TTC549 (cell line): ENCODE data around the gene TMCO1.
A peak's percentile ranks its signal among the peaks of the same experiment; 100 is the strongest.
"Not testable (repeated sequence)": the region's sequence is repeated elsewhere in the genome, so short reads cannot be mapped to it uniquely, and the experiment has no call there.

Experiments used
- FAIRE-seq: peaks from 2 replicates; lab custom pipeline; 2012; peaks lifted over from hg19 to GRCh38; lab: Jason Lieb, UNC

The TMCO1 gene, protein sequence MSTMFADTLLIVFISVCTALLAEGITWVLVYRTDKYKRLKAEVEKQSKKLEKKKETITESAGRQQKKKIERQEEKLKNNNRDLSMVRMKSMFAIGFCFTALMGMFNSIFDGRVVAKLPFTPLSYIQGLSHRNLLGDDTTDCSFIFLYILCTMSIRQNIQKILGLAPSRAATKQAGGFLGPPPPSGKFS

DNA sequence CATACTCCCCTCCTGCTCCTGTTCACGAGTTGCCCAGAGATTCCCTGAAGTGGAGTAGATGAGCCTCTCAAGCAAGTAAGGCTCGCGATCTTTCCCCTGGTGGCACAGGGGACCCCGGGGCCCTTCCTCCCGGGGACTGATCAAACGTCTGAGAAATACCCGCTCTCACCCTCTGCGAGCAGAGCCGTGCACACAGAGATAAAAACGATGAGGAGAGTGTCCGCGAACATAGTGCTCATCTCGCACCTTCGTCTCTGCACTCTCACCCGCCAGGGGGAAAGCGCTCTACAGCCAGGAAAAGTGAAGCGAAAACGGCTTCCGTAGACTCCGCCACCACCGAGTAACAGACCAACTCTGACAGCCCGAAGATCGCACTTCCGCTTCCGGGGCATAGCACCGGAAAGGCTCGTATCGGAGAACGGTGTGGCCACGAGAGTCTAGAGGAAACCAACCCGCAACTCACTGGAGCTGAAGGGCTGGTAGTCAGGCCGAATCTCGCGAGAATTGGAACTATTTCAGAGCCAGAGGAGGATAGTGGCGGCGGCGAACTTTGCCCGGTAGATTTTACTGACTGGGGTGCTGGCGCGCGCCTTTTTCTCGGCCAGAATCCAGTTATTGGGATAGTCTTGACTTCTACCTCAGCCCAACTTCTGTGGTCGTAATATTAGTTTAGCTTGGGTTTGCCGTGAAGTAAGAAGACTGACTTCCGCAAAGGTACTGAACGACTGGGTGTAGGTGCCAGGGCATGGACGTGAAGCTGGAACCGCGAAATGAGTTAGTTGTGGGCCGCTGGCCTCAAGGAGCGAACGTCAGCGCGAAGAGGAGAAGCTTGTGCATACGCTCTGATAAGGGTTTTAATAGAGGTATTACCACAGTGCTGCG lies at the start of gene TMCO1:
TSS of gene TMCO1 (minus strand) at position 356 of the 882 bp plus-strand sequence. CDS start at position 239, 117 bp downstream.
- peak; percentile 94 for FAIRE-seq

DNA sequence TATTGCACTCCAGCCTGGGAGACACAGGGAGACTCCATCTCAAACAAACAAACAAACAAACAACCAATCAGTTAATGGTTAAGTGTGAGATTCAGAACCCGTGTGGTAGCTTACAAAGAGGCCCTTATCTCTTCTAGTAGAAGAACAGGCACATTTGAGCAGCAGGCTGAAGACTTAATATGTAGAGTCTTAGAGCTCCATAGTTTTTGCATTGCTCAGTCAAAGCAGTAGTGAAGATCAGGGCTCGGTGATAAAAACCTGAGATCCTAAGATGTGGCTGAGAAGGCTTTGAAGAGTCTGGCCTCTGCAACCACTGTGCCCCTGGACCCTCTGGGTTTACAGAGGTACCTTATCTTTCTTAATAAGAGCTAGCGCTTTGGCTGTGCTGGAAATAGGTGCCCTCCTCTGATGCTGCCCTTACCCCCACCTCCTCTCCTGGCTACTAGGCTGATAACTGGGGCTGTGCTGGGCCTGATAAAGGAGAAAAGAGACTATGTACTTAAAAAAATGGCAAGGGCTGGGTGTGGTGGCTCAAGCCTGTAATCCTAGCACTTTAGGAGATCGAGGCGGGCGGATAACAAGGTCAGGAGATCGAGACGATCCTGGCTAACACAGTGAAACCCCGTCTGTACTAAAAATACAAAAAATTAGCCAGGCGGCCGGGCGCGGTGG lies 48.3 kb upstream of the TMCO1 start:
- FAIRE-seq: no peak

GRCh38 chr1:165816157-165816556 lies 47.5 kb upstream of the TMCO1 start:
- FAIRE-seq: no peak

DNA sequence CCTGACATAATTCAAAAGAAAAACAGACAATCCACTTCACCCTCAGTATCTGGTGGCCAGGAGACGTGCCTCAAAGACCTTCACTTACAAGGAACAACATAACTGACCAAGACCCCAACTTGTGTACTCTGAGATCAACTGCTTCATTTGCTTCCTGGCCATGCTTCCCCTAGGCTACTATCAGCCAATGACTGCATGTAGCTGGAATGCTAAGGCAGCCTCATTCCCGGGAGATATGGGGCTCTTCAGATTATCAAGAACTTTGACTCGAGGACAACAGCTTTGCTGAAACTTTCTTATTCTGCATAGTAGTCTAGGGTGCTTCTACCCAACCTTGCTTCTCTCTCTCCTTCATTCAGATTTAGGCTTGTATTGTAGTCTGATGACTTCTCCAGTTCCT lies 47.1 kb upstream of the TMCO1 start:
- no peak for FAIRE-seq

DNA sequence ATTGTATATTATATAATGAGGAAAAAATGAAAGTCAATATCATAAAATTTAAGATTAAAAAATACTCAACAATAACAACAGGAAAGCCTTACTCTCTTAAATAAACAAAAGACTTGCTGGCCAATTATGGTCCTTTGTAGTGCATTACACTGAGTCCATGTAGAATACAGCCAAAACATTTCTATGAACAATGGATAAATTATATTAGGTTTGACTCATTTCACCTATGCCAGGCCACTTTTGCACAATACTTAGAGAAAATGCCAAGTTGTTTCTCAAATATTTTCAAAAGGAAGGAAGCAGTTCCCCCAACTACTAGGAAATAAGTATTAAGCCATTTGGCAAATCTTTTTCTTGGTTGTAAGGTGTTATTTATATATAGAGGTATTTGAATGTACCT lies 38.9 kb upstream of the TMCO1 start:
- FAIRE-seq: peak; percentile 82

DNA sequence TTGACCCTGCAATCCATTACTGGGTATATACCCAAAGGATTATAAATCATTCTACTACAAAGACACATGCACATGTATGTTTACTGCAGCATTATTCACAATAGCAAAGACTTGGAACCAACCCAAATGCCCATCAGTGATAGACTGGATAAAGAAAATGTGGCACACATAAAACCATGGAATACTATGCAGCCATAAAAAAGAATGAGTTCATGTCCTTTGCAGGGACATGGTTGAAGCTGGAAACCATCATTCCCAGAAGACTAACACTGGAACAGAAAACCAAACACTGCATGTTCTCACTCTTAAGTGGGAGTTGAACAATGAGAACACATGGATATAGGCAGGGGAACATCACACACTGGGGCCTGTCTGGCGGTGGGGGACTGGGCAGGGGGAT lies 35.8 kb upstream of the TMCO1 start:
- FAIRE-seq: not testable (repeated sequence)

DNA sequence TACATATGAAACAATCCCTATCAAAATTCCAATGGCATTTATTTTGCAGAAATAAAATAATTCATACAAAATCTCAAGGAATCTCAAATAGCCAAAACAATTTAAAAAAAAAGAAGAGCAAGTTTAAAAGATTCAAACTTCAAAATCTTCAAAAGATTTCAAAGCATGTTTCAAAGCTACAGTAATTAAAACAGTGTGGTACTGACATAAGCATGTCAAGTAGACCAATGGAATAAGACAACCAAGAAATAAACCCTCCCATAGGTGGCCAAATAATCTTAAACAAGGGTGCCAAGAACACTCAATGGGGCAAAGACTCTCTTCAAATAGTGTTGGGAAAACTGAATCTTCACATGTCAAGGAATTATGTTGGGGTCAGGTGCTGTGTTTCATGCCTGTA lies 30.7 kb upstream of the TMCO1 start:
- FAIRE-seq: peak; percentile 62

DNA sequence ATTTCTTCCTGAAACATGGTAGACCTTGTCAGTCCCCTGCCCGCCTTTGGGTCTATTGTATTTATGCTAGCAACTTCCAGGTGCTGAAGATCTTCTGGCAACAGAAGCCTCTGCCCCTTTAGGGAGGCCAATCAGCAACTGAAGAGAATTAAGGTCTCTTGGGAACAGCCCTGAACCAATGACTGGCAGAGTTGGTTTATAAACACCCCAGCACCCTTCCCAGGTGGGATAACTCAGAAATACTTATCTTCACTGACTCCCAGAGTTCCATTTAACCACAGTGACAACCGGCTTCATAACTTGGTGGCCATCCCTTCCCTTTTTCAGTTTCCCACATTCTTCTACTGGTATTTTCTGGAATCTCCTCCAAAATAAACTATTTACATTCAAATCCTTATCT lies 27.2 kb upstream of the TMCO1 start:
- FAIRE-seq: no peak

DNA sequence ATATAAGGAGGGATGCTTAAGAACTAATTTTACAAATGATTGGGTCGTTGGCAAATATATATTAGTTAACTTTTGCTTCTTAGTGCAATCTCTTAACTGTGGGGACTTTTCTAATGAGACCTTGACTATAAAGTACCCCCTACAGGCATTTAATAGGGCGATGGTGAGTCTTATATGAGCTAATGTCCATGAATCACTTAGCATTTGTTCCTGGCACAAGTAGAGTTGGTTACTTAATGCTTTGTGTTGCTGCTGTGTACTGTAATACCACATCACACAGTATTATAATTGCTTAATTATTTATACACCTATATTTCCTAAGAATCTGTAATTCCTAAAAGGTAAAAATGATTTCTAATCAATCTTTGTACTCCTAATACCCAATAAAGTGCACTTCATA lies 25.3 kb upstream of the TMCO1 start:
- no peak for FAIRE-seq

DNA sequence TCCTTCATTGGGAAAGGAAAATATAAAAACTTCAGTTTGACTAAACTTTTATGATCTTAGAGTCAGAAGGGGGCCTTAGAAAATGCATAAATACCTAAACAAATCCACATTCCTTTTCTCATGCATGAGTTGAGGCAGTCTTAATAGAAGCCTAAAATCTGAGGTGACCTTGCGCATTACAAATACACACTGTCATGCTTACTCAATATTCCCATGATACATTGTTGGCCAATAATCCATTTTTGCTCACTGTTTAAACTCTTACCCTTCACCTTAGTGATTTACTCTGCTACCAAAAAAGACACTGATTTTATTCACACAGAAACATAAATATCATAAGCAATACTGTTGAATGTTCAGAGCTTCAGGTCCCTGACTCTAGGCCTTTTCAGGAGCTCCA lies 19.1 kb upstream of the TMCO1 start:
- no peak for FAIRE-seq

- not testable (repeated sequence) for FAIRE-seq
These were observed 14.9 kb upstream of the TMCO1 start for GRCh38 chr1:165783519-165783918.

DNA sequence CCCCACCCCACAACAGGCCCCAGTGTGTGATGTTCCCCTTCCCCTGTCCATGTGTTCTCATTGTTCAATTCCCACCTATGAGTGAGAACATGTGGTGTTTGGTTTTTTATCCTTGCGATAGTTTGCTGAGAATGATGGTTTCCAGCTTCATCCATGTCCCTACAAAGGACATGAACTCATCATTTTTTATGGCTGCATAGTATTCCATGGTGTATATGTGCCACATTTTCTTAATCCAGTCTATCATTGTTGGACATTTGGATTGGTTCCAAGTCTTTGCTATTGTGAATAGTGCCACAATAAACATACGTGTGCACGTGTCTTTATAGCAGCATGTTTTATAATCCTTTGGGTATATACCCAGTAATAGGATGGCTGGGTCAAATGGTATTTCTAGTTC lies 9.5 kb upstream of the TMCO1 start:
- FAIRE-seq: not testable (repeated sequence)

DNA sequence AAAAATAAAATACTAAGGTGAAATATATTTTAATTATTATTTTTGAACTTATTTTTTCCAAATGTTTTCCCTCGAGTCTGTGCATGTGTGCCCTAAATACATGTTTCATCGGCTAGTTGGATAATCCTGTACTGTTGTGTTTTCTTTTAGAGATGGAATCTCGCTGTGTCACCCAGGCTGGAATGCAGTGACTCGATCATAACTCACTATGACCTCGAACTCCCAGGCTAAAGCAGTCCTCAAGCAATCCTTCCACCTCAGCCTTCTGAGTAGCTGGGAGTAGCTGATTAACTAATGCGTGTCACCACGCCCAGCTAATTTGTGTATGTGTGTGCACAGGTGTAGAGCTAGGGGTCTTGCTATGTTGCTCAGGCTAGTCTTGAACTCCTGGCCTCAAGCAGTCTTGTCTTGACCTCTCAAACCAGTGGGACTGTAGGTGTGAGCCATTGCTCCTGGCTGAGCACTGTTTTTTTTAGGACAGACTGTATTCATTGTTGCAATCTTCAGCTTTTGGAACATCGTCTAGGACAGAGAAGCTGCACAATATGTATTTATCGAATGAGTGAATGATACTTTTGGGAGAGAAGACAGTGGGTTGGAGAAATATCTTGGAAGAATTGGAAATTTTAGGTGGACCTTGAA lies 4.8 kb upstream of the TMCO1 start:
- FAIRE-seq: no peak

- no peak for FAIRE-seq
These were observed 4.1 kb upstream of the TMCO1 start for GRCh38 chr1:165772739-165773138.

DNA sequence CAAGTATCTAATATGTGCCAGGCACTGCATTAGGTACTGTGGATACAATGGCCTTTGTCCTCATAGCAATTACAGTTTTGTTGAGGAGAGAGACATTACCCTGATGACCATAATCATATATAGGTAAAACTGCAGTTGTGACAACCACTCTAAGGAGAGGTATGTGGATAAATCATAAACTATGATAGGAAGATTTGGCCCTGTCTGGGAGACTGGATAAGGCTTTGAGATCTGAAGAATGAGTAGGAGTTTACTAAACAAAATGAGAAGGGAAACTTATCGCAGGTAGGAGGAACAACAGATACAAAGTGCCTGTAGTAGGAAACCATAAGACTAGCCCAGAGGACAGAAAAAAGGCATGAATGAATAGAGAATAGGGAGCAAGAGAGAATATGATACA lies 4.4 kb downstream of the TMCO1 start:
- FAIRE-seq: no peak

GRCh38 chr1:165763442-165763841 lies 5.2 kb downstream of the TMCO1 start:
- no peak for FAIRE-seq

DNA sequence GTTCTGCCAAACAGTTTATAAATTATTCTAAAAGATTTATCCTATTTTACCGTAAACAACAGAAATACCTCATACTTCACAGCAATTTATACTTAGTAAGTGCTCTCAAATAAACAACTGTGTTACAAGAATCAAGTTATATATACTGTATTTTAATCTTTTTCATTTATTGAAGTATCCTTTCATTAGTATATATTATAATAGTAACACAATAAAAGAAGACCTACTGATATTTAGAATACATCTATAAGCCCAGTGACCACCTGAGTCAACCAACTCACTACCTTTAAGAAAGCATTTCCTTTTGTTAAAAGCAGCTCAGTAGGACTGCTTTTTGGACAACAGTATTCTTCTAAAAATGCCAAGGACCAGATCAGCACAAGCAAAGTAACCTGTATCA lies 5.9 kb downstream of the TMCO1 start:
- FAIRE-seq: peak; percentile 69

DNA sequence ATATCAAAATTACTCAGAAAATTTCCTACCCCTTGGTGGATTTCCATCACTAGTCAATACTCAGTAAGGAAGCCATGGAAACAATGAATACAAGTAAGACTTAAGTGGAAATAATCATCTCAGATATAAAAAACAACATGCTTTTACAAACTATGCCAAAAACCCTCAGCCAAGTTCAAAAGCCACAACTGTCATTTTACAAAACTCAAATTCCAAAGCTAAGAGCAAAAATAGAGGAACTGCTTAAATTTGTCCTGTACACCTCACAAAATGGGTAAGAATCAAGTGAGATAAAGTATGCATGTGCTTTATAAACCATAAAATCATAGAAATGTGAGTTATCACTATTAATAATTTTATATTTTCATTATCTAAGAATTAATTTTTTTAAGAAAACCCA lies 9.6 kb downstream of the TMCO1 start:
- FAIRE-seq: no peak

- FAIRE-seq: no peak
These were observed 13.2 kb downstream of the TMCO1 start for GRCh38 chr1:165755393-165756010.

GRCh38 chr1:165753934-165754333 lies 14.7 kb downstream of the TMCO1 start:
- peak; percentile 13 for FAIRE-seq

DNA sequence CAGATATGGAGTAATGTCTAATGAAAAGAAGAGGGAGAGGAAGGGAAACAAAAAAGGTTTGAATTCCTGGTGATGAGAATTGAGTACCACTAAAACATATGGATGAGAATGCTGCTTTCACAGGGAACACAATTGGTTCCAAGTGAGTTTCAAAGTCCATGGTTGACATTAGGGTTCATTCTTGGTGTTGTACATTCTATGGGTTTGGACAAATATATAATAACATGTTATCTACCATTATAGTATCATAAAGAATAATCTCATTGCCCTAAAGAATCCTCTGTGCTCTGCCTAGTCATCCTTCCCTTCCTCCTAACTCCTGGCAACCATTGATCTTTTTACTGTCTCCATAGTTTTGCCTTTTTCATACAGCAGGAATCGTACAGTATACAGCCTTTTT lies 20.1 kb downstream of the TMCO1 start:
- peak; percentile 26 for FAIRE-seq
